ENCODE results near the gene MAP1LC3C.

- TF ChIP-seq TAF1 (IDR thresholded peaks at IDR 0.05; ENCODE audit: low read depth): no peak
- TF ChIP-seq EP300 (IDR thresholded peaks at IDR 0.05; ENCODE audit: borderline replicate concordance): no peak
- no peak for TF ChIP-seq RAD21 (IDR thresholded peaks at IDR 0.05; ENCODE audit: low read depth)
- no peak for TF ChIP-seq TCF12 (IDR thresholded peaks at IDR 0.05; ENCODE audit: low read depth)
- TF ChIP-seq REST (IDR thresholded peaks at IDR 0.05; ENCODE audit: low read depth): no peak
- TF ChIP-seq TEAD4 (IDR thresholded peaks at IDR 0.05): no peak
- no peak for TF ChIP-seq YY1 (IDR thresholded peaks at IDR 0.05; ENCODE audit: low read depth)
Observed at GRCh38 chr1:241994171-241994570, 4.7 kb downstream of the MAP1LC3C start.
